Forelimb muscle (tissue), 1 donor: ENCODE measurements around the gene KRT32. TPM values are rescaled to one million over a fixed set of nuclear protein-coding genes. Genes with fewer than 3 reads are reported as not detected.
"Not testable (repeated sequence)": the region's sequence is repeated elsewhere in the genome, so short reads cannot be mapped to it uniquely, and the experiment has no call there.

ENCODE experiments used
- DNase-seq: peaks from one replicate; pipeline ENCODE4 v3.0.0-alpha.2; 2013; ENCODE audit warnings: low read depth
- polyA plus RNA-seq: library from polyadenylated mRNA; unstranded; fragments of 120-200 nt; gene quantifications from one replicate; pipeline ENCODE4 v1.2.1, GENCODE V29; 2013; ENCODE audit not compliant: insufficient read length

KRT32 gene
- polyA plus RNA-seq, 1 donor = not detected

DNA sequence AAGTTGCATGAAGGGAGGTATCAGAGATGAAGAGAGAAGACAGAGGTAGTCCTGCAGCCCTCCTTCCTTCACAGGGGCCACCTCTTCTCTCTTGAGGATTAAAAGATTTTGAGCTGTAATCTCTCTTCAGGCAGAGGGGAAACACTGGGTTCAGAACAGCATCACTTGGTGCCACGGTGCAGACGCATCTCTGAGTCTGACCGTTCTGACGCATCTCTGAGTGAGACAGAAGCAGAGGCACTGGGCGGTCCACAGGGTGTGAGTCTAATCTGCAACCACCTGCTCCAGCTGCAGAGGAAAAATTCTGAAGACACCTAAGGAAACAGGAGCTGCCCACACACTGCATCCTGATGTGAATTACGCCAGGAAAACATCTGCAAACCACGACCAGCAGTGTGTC is 37.5 kb downstream of the KRT32 start:
- DNase-seq = no peak

DNA sequence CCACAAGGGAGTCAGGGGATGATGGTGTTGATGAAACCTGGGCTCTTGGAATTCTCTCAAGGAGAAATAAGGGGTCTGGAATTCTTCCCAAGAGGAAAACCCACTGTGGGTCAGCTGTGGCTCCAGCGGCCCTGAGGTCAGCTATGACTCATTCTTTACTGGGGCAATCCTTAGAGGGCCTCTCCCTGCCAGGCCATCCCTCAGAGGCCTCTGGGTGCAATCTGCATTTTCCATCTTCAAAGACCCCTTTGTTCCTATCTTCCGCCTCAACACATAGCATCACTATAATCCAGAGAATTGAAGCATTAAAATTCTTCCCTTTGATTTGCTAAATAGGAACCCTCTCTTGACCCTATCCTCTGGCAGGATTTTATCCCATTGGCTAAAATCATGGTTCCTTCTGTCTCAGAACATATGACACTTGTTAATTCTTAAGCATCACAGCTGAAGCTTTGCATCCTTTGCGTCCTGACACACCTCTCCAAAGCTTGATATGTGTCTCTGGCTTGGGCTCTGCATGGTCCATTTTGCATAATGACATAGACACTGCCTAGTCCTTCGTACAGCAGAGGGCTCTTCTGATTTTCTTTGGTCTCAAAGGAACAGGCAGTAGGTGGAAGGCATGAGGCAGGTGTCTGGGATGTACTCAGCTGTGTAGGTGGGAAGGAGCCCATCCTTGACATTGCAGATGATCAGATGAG is 38.4 kb downstream of the KRT32 start:
- no peak for DNase-seq

DNA sequence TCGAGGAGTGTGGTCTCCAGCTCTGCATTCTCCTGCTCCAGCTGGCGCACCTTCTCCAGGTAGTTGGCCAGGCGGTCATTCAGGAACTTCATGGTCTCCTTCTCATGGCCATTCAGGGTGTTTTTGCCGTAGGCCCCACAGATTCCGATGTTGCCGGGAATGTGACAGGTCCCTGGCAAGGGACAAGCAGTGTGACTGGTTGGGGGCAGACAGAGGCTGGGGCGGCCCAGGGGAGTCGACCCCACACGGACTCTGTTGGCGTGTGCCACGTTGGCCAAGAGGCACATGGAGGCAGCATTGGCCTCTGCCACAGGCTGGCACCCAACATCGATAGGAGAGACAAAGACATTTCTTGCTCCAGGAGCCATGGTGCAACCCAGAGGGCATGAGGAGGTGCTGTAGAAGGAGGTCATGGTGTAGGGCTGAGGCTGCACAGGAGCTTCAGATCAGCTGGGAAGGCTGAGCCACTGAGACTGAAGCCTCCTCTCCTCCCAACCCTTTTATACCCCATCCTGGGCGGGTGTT is 43.0 kb downstream of the KRT32 start, which contains the start of gene KRT37:
Gene KRT37 (minus strand): TSS at position 475 of the 525 bp plus-strand sequence. CDS start 62 bp downstream, at position 413.
- DNase-seq = no peak

DNA sequence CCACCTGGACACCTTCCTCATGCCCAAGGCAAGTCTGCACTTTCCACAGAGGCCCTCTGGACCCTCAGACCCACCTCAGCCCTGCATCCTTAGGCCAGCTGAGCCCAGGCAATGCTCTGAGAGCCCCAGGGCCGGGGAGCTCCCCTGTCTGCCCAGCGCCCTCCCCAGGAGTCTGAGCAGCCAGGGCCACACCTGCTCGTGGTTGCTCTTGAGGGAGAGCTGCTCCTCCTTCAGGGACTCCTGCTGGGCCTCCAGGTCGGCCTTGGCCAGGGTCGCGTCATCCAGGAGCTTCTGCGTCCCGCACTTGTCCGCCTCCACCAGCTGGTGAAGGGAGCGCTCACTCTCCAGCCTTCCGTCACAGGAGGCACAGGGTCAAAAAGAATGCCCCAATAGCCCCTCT is 44.6 kb downstream of the KRT32 start:
- not testable (repeated sequence) for DNase-seq

DNA sequence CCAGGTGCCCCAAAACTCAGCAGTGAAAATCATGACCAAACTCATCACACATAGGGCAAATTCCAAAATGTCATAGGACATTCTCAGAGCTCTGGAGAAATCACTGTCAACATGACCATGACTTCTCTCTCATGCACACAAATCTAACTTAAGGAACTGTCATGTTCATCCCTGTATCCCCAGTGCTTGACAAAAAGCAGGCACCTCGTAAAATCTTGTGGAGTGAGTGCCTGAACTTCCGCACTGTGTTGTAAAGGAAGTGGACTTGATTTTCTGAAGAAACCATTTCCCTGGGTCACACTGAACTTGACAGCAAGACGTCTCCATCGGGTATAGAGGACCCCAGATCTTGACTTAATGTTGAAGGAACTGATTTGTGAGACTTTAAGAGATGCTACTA is 45.6 kb downstream of the KRT32 start:
- DNase-seq = no peak

DNA sequence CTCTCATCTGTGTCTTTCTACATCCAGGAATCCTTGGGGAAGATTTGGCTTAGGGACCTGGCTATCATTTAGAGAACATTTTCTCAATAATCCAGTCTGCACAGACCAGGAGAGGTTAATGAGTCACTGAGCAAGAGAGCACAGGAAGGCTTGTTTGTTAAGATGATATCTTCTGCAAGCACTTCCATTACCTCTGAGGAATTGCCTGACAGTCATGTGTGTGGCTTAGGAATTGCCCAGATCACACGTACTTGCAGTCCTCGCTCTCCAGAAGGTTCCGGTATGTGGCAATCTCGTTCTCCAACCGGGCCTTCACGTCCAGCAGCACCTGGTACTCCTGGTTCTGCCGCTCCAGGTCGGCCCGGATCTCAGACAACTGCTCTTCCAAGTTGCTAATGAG is 46.1 kb downstream of the KRT32 start:
- no peak for DNase-seq

DNA sequence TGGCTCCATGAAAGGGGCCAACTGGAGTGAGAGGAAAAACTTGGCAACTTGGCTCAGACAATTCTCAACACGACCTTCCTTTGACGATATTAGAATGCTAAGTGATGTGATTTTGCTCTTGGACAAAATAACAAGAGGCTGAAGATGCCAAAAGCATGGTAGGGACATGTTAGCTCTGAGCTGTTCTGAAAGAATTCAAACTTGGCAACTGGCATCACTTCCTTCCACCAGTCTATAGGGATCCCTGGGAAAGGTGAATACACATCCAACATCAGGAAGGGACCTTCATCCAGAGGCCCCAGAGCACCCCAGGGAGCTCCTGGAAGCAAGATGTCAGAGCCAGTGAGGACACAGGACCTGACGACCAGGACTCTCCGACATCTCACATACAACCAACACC is 47.1 kb downstream of the KRT32 start:
- no peak for DNase-seq

DNA sequence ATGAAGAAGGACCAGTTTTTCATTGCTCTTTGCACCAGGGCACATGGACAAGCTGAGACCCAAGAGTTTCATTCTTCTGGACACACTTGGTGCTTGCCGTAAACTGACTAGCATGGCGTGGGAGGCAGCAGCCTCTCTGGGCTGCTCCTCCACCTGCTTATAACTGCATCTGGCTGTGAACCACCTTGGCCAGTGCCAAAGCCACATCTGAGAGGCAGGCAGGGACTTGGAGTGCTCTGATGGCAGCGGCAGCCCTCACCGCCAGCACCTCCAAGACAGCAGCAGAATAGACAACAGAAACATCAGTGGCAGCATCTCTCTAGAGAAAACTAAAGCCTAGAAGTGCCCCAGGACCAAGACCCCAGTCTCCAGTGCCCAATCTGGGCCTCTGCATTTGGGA is 47.5 kb downstream of the KRT32 start:
- no peak for DNase-seq

DNA sequence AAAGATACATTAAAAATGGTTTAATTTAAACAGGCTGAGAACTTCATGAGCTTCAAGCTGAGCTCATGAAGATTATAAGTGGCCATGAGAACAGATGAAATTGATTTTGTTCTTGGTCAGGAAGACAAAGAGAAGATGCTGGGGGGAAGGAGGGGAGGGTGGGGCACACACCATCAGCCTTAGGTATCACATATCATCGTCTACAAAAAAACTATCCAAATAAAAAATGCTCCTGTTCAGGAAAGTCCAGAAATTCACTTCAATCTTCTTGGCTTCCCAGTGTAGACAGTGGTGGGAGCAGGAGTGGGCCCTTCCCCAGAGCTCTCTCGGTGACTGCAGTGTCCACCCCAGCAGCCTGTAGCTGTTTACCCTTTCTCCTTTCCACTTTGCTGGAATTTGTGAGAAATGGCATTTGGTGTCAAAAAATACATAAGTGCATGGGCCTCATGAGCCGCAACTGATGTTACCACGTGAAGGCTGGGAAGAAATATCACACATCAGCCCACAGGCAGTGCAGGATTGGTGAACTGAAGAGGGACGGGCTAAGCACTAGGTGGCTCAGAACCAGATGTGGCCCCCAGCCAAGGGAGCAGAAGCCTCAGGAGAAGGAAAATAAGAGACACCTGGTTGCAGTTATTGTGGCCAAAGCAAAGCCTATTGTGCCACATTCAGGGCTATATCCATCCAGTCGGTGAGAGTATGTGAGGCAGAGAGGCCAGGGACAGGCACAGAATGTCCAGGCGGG is 48.9 kb downstream of the KRT32 start:
- DNase-seq = no peak

DNA sequence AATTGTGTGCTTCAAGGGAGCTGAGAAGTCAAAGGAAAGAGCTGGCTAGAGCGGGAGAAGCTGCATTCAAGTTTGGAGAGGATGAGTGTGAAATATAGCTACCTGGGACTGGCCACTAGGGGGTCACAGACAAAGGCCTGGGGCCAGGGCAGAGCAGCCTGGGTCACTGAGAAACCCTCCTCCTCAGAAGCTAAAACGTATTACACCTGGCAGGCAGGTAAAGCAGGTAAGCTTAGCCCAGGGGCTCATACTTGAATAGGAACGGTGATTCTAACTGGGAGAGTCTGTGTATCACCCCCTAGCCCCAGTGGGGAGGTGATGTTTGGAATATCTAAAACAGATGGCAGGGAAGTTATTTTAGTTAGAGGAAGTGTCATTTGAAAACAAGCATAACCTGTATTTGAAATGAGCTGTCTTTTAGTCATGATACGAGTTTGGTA is 49.6 kb downstream of the KRT32 start:
- no peak for DNase-seq

DNA sequence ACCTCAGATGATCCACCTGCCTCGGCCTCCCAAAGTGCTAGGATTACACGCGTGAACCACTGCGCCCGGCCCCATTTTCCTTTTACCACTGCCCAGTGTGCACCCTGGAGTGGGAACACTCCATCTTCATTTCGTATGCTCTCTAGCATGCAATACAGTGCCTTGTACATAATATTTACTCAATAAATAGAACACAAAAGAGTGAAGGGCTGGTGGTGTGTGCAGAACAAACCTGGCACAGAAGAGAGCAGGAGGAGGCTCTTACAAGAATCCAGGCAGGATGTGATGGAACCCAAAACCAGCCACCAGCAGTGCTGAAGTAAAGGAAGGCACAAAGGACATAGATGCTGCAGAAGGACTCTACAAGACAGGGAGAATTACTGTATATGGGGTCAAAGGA is 50.1 kb downstream of the KRT32 start:
- no peak for DNase-seq

DNA sequence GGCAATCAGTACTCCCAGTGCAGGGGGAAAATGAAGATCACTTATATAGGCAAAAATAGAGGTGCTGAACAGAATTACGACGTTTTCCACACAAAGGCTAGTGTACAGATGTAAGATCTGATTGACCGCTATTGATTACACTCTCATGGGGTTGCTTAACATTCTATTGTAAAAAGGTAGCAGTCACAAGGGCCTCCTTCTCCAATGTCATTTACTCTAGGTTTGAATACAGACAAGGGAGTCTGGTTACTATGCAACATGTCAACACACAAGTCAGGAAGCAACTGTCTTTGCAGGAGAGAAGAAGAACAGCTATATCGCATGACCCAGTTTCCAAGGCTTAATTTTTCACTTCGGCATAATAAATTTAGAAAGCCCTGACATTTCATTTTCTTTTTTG is 50.7 kb downstream of the KRT32 start:
- no peak for DNase-seq

DNA sequence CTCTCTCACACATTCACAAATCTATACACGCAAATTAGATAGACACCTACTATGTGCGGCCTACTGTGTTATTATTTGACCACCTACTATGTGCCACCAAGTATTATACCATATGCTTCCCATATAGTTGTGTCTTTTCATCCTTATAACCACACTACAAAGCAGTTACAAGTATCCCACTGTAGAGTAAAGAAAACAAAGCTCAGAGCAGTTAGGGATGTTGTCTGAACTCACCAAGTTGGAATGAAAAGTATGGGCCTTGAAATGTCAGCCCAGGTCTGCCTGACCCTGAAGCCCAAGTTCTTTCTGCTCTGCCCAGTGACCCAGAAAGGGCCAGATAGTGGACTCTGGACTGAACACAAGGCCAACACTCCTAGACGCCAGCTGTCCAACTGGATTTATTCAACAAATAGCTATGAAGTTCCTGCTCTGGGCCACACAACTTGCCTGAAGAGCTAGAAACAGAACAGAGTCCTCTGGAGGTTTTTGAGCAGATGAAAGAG is 51.3 kb downstream of the KRT32 start:
- no peak for DNase-seq

DNA sequence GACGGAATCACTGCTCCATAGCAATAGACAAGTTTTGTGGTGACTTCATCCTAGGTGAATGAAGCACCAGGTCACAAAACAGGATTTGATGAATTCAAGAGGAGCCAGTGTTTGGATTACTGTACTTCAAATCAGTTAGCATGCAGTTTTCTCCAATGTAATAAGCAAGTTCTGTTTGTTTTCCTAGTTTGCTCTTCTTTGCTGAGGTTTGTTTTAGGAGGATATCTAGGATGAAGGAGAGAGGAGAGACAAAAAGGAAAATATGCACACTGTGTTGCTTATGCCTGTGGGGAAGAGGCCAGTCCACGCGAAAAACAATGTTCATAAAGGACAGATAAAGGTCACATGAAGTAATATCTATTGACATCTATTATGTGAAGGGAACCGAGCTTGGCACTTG is 51.8 kb downstream of the KRT32 start:
- no peak for DNase-seq

DNA sequence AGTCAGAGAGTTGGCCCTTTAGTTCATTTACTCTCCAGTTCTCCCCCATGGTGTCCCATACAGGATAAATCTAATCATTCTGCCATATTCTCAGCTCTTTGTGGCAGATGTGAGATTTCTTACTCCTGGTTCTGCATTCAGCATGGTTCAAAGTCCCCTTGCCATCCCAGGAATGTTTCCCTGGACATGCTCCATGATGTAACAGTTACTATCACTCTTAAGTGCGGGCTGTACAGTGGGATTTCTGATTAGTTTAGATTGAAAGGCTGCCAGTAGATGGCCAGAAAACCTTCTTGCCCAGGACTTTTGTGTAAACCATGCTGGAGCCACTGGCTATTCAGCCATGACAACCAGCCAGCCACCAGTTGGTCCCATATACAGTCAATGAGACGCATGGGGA is 53.2 kb downstream of the KRT32 start:
- DNase-seq = no peak

DNA sequence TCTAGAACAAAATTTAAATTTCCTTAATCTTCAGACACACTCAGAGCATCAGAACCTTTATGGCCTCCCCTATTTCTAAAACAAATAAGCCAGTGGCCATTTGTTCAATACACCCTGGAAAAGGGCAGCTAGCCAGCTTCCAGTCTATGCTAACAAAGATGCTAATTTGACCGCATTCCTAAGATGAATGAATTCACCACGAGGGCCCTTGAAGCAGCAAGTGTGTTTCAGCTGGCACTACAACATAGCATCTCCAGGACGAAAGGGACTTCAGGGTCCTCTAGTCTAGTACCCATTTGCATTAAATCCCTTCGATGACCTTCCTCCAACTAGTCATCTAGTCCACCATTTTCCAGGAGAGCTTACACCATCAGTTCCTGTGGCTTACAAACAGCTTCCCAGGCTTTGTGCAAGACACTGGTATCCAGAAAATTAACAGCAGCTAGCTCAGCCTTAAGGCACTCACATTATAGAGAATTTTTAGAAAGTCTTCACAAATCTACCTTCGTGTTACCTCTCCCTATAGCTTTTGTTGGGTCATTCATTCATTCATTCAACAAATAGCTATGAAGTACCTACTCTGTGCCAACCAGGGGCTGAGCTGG is 53.7 kb downstream of the KRT32 start:
- no peak for DNase-seq

DNA sequence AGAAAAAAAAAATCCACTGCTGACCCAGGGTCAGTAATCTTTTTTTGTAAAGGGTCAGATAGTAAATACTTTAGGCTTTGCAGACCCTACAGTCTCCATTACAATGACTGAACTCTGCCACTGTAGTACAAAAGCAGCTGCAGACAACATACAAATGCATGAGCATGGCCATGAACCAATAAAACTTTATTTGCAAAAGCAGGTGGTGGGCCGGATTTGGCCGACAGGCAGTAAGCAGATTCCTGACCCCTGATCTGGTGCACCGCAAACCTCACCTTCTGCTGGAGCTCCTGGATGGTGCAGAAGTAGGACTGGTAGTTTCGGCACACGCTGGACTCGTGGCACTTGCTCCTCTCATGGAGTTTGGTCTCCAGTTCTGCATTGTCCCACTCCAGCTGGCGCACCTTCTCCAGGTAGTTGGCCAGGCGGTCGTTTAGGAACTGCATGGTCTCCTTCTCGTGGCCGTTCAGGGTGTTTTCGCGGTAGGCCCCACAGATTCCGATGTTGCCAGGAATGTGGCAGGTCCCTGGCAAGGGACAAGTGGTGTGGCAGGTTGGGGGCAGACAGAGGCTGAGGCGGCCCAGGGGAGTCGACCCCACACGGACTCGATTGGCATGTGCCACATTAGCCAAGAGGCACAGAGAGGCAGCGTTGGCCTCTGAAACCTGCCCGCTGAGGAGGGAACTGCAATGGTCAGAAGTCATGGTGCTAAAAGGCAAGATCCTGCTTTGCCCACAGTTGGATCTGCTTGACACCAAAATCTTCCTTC is 55.9 kb downstream of the KRT32 start:
- no peak for DNase-seq
